Stomach (tissue), 4 donors: ENCODE results near the gene PDCL2.

Experiments
- POLR2A ChIP-seq, 4 donors: fragments of 450-650 bp; IDR thresholded peaks; one replicate each; pipeline ENCODE4 v1.6.1; 2016; ENCODE audit warnings: antibody characterized with exemption in 4 of 4, control low read depth in 2 of 4, mild to moderate bottlenecking in 1 of 4, moderate library complexity in 1 of 4
- POLR2AphosphoS5 ChIP-seq, 3 donors: sonication (generic); formaldehyde crosslinking; IDR thresholded peaks; one replicate each; pipeline ENCODE4 v1.6.1; 2016; ENCODE audit warnings: antibody characterized with exemption in 3 of 3
- TF ChIP-seq, protein P1 (sequence below), 7 experiments: fragments of 450-650 bp in 4 of 7; fragments of 200-600 bp in 3 of 7; sonication (generic) in 3 of 7; IDR thresholded peaks; one replicate each; pipeline ENCODE4 v1.5.1; 2016 to 2019; ENCODE audit warnings: antibody characterized with exemption in 7 of 7, control low read depth in 2 of 7, mild to moderate bottlenecking in 1 of 7

DNA sequence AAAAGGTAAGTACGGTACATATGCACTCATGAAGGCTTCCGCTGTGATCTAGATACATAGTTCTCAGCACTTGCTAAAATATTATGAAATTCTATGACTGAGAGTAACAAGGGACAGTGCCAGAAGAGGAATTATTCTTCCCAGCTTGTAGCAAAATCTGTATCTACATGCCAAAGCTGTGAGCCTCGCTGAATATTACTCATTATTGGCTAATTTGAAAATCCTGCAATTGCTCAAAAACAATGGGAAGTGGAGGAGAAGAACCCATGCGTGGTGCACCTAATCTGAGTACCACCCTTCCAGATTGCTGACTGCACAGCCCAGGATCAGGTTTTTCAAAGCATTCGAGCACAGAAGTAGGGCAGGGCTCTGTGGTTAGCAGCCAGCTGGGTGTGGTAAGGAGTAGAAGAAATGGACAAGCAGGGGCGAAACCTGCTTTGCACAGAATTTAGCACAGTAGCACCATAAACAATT lies 17.4 kb upstream of the PDCL2 start:
- TF ChIP-seq POLR2AphosphoS5 (IDR thresholded peaks at IDR 0.05) (no peak), POLR2A (IDR thresholded peaks at IDR 0.05) (no peak)
- TF ChIP-seq, protein P1, sequence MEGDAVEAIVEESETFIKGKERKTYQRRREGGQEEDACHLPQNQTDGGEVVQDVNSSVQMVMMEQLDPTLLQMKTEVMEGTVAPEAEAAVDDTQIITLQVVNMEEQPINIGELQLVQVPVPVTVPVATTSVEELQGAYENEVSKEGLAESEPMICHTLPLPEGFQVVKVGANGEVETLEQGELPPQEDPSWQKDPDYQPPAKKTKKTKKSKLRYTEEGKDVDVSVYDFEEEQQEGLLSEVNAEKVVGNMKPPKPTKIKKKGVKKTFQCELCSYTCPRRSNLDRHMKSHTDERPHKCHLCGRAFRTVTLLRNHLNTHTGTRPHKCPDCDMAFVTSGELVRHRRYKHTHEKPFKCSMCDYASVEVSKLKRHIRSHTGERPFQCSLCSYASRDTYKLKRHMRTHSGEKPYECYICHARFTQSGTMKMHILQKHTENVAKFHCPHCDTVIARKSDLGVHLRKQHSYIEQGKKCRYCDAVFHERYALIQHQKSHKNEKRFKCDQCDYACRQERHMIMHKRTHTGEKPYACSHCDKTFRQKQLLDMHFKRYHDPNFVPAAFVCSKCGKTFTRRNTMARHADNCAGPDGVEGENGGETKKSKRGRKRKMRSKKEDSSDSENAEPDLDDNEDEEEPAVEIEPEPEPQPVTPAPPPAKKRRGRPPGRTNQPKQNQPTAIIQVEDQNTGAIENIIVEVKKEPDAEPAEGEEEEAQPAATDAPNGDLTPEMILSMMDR (IDR thresholded peaks at IDR 0.05): no peak
